DND-41 (cell line): Measurements from ENCODE around the gene ADPRHL1.

Source experiments
- CTCF ChIP-seq: IDR thresholded peaks from 2 replicates; pipeline ENCODE4 v1.5.1; 2012; ENCODE audit warnings: borderline replicate concordance, low read length, moderate library complexity, mild to moderate bottlenecking; ENCODE audit not compliant: poor library complexity, severe bottlenecking; ENCODE audit errors: extremely low read depth
- EZH2 ChIP-seq: IDR thresholded peaks from 3 replicates; pipeline ENCODE4 v1.6.1; 2012; ENCODE audit warnings: borderline replicate concordance, low read depth, mild to moderate bottlenecking, moderate library complexity, low read length, inconsistent platforms; ENCODE audit not compliant: severe bottlenecking

GRCh38 chr13:113430378-113431110, 22.7 kb downstream of the ADPRHL1 start:
- TF ChIP-seq CTCF = no peak
- no peak for TF ChIP-seq EZH2
